ENCODE measurements around the gene CNTNAP2. TPM values are rescaled to one million over a fixed set of nuclear protein-coding genes. Genes with fewer than 3 reads are reported as not detected.
A peak's percentile ranks its signal among the peaks of the same experiment; 100 is the strongest.
"Not testable (repeated sequence)": the region's sequence is repeated elsewhere in the genome, so short reads cannot be mapped to it uniquely, and the experiment has no call there.

CNTNAP2 gene
- total RNA-seq, 6 experiments from 2014 or later = 0.07 to 0.13 (median 0.12) TPM; not detected in 3

DNA sequence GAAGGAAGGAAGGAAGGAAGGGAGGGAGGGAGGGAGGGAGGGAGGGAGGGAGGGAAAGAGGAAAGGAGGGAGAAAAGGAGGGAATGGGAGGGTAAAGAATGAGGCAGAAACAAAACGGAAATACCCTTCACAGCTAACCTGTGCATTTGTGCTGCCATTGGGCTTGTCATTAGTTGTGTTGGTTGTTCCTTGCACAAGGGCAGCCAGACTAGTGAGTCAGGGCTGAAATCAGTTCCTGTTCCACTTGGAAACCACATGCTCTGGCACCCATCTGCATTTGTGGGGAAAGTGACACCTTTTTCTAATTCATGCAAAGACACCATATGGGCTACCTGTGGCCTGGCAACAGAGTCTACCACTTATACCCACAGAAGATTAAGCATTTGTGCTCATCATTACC is 1469.9 kb downstream of the CNTNAP2 start:
- Mint-ChIP-seq H3K4me1 (ENCODE audit: low read depth) (no peaks in the 10 kb centered on the region; the same call in 1 of the 2 replicates), H3K36me3 (ENCODE audit: low read depth) (no peaks in the 10 kb centered on the region), H3K27ac (no peak overlapping the region), H3K4me3 (no peak overlapping the region), H3K9me3 (peaks cover 8% of the 10 kb centered on the region), H3K27me3 (ENCODE audit: insufficient read depth) (no peaks in the 10 kb centered on the region)
- TF ChIP-seq, protein P1, sequence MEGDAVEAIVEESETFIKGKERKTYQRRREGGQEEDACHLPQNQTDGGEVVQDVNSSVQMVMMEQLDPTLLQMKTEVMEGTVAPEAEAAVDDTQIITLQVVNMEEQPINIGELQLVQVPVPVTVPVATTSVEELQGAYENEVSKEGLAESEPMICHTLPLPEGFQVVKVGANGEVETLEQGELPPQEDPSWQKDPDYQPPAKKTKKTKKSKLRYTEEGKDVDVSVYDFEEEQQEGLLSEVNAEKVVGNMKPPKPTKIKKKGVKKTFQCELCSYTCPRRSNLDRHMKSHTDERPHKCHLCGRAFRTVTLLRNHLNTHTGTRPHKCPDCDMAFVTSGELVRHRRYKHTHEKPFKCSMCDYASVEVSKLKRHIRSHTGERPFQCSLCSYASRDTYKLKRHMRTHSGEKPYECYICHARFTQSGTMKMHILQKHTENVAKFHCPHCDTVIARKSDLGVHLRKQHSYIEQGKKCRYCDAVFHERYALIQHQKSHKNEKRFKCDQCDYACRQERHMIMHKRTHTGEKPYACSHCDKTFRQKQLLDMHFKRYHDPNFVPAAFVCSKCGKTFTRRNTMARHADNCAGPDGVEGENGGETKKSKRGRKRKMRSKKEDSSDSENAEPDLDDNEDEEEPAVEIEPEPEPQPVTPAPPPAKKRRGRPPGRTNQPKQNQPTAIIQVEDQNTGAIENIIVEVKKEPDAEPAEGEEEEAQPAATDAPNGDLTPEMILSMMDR (IDR thresholded peaks at IDR 0.05) = no peak
- DNase-seq = no peak

DNA sequence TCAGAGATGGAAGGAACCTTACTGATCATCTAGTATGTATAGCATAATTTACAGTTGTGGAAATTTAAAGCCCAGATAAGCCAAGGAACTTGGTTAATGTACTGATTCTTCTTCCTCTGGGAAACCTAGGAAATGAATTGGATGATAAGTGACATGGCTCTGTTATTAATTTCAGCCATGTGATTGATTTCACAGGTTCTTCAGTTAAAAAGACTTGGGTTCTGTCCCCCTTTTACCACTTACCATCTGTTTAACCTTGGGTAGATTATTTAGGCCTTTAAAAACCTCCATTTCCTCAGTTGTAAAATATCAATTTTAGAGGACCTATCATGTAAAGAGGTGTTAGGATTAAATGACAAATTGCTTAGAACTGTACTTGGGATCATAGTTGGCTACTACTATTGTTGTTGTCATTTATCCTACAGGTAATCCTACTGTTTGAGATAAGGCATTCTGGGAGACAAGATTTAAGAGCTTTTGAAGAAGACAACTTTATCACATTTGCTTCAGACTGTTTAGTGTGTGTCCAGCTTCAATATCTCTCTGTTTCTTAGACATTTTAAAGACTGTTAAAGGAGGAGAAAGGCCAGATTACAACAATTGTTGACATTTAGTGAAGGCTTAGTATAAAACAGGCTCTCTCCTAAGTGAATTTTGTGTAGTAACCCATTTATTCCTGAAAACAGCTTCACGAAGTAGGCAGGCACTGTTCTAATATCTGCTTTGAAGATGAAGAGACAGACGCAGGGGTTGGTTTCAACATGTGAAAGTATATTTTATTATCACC is 1476.9 kb downstream of the CNTNAP2 start:
- Mint-ChIP-seq H3K4me3 (no peak overlapping the region), H3K27me3 (ENCODE audit: insufficient read depth) (no peaks in the 10 kb centered on the region), H3K9me3 (peaks cover 18% of the 10 kb centered on the region), H3K27ac (no peak overlapping the region), H3K4me1 (ENCODE audit: low read depth) (peaks cover 14% of the 10 kb centered on the region; the same call in 1 of the 2 replicates), H3K36me3 (ENCODE audit: low read depth) (no peaks in the 10 kb centered on the region; the same call in 1 of the 2 replicates)
- TF ChIP-seq, protein P1 (IDR thresholded peaks at IDR 0.05) = no peak
- DNase-seq = no peak

DNA sequence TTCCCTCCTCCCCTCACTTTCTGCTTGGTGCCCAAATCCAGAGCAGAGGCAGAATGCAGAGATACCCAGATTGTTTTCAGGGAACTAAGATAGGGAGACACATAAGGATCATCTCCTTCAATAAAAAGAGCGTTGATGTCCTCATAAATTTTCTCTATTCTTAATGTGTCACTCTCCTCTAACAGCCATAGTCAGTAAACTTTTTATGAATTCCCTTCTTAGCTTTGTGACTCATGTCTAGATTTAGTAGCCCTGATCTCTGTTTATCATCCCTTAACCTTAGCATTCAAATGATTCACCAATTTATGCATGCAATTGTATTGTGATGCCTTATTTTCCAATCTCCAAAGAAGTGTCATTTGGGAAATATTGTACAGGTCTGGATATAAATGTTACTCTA is 1478.4 kb downstream of the CNTNAP2 start:
- H3K27ac Mint-ChIP-seq = no peak overlapping the region
- H3K4me1 Mint-ChIP-seq (ENCODE audit: low read depth) = peaks cover 14% of the 10 kb centered on the region; the same call in 1 of the 2 replicates
- DNase-seq = no peak
- H3K36me3 Mint-ChIP-seq (ENCODE audit: low read depth) = peaks cover 5% of the 10 kb centered on the region
- TF ChIP-seq, protein P1 (IDR thresholded peaks at IDR 0.05) = no peak
- no peaks in the 10 kb centered on the region; the same call in 1 of the 2 replicates for H3K27me3 Mint-ChIP-seq (ENCODE audit: insufficient read depth)
- peaks cover 27% of the 10 kb centered on the region for H3K9me3 Mint-ChIP-seq
- H3K4me3 Mint-ChIP-seq = no peak overlapping the region; the same call in 1 of the 2 replicates

DNA sequence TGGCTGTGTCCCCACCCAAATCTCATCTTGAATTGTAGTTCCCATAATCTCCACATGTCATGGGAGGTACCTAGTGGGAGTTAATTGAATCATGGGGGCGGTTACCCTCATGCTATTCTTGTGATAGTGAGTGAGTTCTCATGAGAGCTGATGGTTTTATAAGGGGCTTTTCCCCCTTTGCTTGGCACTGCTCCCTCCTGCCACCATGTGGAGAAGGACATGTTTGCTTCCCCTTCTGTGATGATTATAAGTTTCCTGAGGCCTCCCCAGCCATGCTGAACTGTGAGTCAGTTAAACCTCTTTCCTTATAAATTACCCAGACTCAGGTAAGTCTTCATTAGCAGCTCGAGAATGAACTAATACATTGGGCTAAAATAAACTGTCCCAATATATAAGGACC is 1482.1 kb downstream of the CNTNAP2 start:
- Mint-ChIP-seq H3K9me3 (peaks cover 25% of the 10 kb centered on the region), H3K4me1 (ENCODE audit: low read depth) (peaks cover 14% of the 10 kb centered on the region; the same call in 1 of the 2 replicates)
- not testable (repeated sequence) for H3K27me3 Mint-ChIP-seq (ENCODE audit: insufficient read depth); DNase-seq; H3K4me3 Mint-ChIP-seq; H3K36me3 Mint-ChIP-seq (ENCODE audit: low read depth); H3K27ac Mint-ChIP-seq

DNA sequence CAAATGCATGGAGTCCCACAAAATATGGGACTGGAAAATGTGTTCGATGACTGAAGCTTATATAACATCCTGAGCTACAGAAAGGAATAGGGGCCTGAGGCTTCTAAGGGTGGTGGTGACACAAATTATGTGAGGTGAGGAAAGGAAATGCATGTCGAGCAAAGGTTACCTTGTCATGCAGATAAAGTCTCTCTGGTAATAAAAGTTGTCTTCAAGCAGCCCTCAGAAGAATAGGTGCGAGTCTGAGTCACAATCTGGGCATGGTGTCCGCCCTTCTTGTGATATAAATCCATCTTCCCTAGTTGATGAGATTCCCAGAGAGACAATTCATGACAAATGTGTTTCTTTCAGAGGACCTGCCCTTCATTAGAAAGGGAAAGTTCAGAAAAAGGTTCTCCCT is 1488.7 kb downstream of the CNTNAP2 start:
- TF ChIP-seq, protein P1 (IDR thresholded peaks at IDR 0.05) = no peak
- no peaks in the 10 kb centered on the region for H3K27me3 Mint-ChIP-seq (ENCODE audit: insufficient read depth)
- no peaks in the 10 kb centered on the region for H3K36me3 Mint-ChIP-seq (ENCODE audit: low read depth)
- peaks cover 20% of the 10 kb centered on the region; the same call in 1 of the 2 replicates for H3K4me1 Mint-ChIP-seq (ENCODE audit: low read depth)
- no peak overlapping the region for H3K27ac Mint-ChIP-seq
- peaks cover 16% of the 10 kb centered on the region for H3K9me3 Mint-ChIP-seq
- no peak overlapping the region; the same call in 1 of the 2 replicates for H3K4me3 Mint-ChIP-seq
- DNase-seq = no peak

DNA sequence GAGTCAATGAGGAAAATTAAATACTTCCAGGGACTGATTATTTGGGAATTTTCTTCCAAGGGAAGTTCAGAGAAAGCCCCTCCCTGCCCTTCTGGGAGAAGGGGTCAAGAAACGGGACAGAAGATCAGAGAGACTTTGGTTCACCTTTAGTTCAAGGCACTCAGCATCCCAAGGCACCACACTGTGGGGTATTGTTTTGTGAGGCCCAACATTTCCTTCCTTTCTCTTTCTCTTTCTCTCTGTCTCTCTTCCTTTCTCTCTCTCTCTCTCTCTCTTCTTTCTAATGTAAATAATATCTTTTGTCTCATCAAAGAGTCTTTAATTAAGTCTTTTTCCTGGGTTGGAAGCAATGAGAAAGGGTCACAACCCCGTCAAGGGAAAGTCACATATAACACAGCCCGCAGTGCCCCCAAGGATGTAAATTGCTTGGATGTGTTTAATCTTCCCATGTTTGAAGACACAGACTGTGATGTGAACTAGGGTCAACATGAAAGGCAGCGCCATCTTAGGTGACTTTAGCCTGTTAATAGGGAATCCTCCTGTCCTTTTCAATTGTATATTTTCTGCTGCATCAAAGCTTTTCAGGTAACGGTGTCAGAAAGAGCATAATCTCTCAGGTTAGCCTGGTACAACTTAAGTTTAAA is 1490.7 kb downstream of the CNTNAP2 start:
- H3K27ac Mint-ChIP-seq = peak overlapping the region; percentile 79; the same call in 1 of the 2 replicates
- H3K4me1 Mint-ChIP-seq (ENCODE audit: low read depth) = peaks cover 25% of the 10 kb centered on the region; the same call in 1 of the 2 replicates
- no peaks in the 10 kb centered on the region for H3K36me3 Mint-ChIP-seq (ENCODE audit: low read depth)
- TF ChIP-seq, protein P1 (IDR thresholded peaks at IDR 0.05) = no peak
- H3K9me3 Mint-ChIP-seq = peaks cover 16% of the 10 kb centered on the region
- H3K4me3 Mint-ChIP-seq = peak overlapping the region; percentile 79; the same call in 1 of the 2 replicates
- no peak for DNase-seq
- no peaks in the 10 kb centered on the region for H3K27me3 Mint-ChIP-seq (ENCODE audit: insufficient read depth)

All from HFFc6 (cell line).